GM18907 (cell line): ENCODE measurements around the gene EFCAB5.

ENCODE experiments used
- ATAC-seq: cut with Tn5 transposase; IDR thresholded peaks from one replicate; pipeline ENCODE4 v1.9.1; 2021; ENCODE audit warnings: mild to moderate bottlenecking, moderate library complexity; ENCODE audit not compliant: unreplicated experiment

Gene EFCAB5

DNA sequence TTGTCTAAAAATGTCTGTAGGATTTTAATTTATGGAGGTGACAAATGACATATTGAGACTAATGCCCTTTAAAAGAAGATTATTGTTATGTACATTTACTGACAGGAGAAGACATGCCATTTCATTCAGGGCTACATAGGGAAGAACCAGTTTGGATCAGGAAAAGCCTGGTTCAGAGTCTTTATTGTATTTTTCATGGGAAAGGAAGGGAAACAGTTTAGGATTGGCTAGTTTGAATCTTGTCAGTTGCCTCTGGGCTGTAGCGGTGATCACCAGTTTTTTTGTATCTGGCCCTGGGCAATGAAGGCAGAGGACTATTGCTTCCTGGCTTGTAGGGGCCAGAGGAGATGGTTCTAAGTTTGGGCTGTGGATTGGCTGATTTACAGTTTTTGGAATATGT is 206.9 kb downstream of the EFCAB5 start:
- ATAC-seq, result no peak

DNA sequence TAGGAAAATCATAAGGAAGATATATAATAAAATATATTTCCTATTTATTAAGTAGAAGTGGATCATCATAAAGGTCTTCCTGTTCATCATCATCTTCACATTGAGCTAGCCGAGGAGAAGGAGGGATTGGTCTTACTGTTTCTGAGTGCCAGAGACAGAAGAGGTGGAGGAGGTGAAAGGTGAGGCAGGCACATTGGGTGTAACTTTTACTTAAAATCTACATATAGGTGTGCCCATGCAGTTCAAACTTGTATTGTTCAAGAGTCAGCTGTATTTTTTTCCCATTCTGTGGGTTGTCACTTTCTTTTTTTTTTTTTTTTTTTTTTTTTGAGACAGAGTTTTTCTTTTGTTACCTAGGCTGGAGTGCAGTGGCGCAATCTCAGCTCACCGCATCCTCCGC is 210.0 kb downstream of the EFCAB5 start:
- ATAC-seq, result no peak

DNA sequence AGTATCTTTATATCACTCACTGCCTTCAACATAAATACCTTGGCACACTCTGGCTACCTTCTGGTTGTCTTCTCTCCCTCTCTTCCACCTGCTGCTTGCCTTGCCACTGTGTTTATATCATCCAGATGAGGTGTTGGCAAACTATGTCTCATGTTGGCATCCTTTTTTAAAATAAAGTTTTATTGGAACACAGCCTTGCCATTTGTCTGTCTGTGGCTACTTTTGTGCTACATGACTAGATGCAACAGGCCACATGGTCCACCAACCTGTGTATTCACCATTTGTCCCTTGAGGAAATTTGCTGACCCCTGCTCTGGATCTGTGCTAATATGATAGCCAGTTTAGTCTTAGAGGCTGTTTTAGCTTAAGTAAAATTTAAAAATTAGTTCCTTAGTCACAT is 212.0 kb downstream of the EFCAB5 start:
- no peak for ATAC-seq

DNA sequence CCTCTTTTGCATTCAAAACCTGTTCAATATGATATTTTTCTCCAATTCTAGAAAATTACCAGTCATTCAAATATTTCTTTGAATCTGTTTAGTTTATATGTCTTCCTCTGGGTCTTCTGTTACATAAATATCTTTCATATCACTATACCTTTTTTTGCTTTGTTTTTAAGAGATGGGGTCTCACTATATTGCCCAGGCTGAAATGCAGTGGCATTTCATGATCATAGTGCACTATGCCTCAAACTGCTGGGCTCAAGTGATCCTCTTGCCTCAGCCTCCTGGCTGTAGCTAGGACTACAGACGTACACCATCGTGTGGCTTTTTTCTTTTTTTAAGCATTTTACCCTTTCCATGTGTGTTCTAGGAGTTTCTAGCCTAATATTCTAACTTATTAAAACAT is 214.0 kb downstream of the EFCAB5 start:
- ATAC-seq, result no peak
